CD4-positive, alpha-beta T cell treated with Interleukin-4 for 4 hours (primary cell): ENCODE measurements around the gene CDK9.

ENCODE experiments used
- DNase-seq: peaks from one replicate; pipeline ENCODE4 v3.0.0-alpha.2; 2020

Gene CDK9

GRCh38 chr9:127805620-127806019, 19.8 kb downstream of the CDK9 start:
- DNase-seq = no peak

DNA sequence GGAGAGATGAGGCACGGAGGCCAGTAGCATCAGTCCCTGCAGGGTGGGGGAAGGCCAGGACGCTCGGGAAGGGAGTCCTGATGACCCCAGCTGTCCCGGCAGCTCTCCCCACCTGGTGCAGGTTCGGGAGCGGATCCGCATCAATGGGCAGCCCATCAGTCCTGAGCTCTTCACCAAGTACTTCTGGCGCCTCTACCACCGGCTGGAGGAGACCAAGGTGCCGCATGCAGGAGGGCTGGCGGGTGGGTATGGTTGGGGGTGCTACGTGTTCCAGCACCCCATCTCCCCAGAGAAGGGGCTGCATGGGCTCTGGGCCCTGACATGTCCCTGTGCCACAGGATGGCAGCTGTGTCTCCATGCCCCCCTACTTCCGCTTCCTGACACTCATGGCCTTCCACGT, 21.0 kb downstream of the CDK9 start:
- DNase-seq = no peak

GRCh38 chr9:127808347-127809001, 22.6 kb downstream of the CDK9 start:
- DNase-seq = no peak

DNA sequence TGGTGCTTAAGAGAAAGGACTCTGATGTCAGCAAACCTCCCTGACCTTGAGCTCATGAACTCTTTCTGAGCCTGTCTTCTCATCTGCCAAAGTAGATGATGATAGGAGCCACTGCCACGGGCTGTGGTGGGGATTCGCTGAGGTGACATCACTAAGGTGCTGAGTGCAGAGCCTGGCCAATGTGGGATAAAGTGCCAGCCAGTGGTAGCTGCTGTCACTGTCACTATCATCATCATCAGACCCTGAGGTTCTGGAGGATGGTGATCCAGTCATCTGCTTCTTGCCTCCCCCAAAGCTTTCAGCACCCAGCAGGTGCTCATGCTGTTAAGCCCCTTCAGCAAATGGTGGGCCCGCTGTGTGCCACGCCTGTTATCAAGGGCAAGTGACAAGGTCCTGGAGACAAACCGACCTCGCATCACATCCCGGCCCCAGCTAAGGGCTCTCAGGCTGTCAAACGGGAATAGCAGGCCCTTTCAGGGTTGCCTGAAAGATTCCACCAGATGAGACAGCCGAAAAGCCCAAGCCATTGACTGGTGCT, 23.2 kb downstream of the CDK9 start:
- no peak for DNase-seq

DNA sequence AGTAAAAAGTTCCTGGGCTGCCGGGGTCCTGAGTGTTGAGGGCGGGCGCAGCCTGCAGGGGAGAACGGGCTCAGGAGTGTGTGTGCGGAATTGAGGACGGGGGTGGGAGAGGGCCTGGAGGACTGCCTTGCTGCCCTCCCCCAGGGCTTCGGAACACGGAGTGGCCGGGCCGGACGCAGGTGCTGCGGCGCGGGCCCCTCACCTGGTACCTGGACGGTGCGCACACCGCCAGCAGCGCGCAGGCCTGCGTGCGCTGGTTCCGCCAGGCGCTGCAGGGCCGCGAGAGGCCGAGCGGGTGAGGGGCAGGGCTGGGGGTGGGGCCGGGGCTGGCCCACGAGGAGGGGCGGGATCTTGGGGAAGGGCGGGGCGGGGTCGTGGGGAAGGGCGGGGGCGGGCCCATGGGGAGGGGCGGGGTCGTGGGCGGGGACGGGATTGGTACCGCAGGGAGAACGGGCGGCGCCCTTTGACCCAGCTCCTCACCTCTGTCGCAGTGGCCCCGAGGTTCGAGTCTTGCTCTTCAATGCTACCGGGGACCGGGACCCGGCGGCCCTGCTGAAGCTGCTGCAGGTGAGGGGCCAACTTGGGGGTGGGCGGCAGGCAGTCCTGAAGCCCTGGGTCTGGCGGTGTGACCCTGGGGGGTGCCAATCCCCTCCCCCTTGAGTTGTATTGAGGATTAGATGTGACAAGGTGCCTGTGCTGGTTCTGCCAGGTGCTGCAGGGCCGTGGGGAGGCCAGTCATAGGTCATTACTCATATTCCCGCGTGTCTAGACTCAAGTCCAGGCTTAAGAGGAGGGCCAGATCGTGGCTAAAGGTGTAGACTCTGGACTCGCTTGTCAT, 23.9 kb downstream of the CDK9 start:
- no peak for DNase-seq

DNA sequence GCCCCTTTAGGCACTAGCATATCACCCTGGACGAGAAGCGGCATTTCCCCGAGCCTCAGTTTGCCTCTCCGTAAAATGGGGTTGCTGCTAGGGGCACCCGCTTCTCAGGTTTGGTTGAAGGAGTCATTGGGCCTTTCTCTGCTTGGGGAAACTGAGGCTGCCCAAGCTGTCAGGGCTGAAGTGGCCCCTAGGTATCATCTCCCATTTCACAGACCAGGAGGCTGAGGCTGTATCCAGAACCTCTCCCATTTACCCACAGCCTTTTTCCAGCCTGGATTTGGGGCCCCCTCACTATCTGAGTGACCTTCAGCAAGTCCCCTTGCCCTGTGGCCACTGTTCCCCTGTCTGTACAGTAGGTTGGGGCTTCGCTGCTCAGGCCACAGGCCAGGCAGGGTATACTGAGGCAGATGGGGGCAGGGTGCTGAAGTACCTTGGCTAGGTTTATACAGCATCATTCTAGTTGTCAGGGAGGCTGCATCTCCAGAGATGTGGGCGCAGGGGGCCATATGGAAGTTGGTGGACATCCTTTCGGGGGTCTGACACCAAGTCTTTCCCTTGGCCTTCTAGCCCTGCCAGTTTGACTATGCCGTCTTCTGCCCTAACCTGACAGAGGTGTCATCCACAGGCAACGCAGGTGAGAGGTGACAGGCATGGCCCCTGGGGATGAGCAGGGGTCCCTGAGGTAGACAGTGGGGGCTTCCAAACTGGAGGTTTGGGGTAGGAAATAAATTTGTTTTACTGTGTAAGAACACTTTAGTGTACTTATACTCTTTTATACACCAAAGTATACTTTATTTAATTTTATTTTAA, 24.7 kb downstream of the CDK9 start:
- no peak for DNase-seq

DNA sequence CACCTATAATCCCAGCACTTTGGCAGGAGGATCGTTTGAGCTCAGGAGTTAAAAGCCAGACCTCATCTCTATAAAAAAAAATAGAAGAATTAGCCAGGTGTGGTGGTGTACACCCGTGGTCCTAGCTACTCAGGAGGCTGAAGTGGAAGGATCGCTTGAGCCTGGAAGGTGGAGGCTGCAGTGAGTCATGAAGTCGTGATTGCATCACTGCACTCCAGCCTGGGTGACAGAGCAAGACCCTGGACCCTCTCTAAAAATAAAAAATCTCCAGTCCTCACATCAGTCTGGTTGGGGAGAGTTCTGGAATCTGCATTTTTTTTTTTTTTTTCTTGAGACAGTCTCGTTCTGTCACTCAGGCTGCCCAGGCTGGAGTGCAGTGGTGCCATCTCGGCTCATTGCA, 26.2 kb downstream of the CDK9 start:
- no peak for DNase-seq

DNA sequence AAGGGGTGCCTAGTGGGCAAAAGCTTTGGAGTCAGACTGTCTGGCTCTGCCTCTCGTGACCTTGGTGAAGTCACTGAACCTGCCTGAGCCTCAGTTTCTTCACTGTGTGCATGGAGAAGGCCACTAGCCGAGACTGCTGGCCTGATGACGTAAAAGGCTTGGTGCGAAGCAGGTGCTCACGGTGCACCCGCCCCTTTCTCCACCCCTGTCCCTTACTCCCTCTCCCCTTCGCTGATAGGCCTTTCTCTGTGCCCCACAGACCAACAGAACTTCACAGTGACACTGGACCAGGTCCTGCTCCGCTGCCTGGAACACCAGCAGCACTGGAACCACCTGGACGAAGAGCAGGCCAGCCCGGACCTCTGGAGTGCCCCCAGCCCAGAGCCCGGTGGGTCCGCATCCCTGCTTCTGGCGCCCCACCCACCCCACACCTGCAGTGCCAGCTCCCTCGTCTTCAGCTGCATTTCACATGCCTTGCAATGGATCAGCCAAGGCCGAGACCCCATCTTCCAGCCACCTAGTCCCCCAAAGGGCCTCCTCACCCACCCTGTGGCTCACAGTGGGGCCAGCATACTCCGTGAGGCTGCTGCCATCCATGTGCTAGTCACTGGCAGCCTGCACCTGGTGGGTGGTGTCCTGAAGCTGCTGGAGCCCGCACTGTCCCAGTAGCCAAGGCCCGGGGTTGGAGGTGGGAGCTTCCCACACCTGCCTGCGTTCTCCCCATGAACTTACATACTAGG, 27.3 kb downstream of the CDK9 start:
- DNase-seq = no peak

DNA sequence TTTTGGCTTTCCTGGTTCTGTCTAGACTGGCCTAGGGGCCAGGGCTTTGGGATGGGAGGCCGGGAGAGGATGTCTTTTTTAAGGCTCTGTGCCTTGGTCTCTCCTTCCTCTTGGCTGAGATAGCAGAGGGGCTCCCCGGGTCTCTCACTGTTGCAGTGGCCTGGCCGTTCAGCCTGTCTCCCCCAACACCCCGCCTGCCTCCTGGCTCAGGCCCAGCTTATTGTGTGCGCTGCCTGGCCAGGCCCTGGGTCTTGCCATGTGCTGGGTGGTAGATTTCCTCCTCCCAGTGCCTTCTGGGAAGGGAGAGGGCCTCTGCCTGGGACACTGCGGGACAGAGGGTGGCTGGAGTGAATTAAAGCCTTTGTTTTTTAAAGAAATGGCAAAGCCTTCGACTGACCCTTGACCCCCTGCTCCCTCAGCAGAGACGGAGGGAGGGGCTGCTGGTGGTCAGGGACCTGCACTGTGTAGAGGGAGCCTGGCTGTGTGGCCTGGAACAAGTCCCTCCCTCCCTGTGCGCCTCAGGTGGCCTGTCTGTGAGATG, 27.9 kb downstream of the CDK9 start:
- no peak for DNase-seq

GRCh38 chr9:127814619-127815511, 29.0 kb downstream of the CDK9 start:
- no peak for DNase-seq

- DNase-seq = no peak
These were observed 29.9 kb downstream of the CDK9 start for GRCh38 chr9:127815512-127816361.

DNA sequence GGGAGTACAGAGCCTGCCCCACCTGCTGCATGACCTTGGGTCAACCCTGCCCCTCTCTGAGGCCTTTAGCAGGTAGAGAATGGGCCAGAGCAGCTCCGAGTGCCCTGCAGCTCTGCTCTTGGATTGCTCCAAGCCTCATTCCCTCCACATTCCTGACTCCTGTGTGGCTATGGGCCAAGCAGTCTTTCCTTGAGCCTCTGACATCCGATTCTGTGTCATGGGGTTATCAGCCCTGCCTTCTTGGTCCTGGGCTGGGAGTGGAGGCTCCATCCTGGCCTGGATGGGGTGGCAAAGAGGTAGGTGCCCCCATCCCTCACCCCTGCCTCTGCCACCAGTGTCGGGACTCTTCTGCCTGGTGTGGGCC, 30.5 kb downstream of the CDK9 start:
- DNase-seq = no peak

DNA sequence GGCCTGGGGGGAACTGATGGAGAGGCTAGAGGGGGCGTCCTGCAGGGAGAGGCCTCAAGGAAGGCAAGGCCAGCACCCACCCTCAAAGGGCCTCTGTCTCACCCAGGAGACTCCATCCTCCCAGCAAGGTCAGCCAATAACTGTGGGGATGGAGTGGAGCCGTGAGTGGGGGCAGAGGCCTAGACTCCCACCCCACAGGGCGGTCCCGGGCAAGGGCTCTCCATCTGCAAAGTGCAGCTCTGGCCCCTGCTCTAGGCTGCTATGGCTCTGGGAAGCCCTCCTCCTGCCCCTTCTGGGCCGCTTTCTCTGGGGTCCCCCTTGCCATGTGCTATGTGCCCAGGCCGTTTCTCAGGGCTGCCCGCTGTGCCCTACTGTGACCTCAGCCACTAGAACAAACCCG, 30.9 kb downstream of the CDK9 start:
- DNase-seq = no peak

- no peak for DNase-seq
These were observed 32.1 kb downstream of the CDK9 start for GRCh38 chr9:127817881-127818434.

DNA sequence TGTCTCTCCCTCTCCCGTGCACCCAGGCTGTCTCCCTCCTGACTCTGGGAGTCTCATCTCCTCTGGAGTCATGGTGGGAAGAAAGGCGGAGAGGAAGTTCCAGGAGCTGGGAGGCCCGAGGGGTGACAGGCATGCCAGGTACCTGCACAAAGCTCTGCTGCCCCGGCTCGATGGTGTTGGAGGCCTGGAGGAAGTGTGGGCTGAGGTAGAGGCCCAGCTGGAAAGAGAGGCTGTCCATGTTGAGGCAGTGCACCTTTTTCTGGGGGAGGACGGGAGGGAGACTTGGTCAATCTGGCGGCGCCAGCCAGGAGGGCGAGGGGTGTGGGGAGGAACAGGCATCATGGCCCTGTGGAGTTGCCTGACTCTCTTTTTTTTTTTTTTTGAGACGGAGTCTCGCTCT, 32.7 kb downstream of the CDK9 start:
- DNase-seq = no peak

GRCh38 chr9:127822108-127822507, 36.3 kb downstream of the CDK9 start:
- no peak for DNase-seq

DNA sequence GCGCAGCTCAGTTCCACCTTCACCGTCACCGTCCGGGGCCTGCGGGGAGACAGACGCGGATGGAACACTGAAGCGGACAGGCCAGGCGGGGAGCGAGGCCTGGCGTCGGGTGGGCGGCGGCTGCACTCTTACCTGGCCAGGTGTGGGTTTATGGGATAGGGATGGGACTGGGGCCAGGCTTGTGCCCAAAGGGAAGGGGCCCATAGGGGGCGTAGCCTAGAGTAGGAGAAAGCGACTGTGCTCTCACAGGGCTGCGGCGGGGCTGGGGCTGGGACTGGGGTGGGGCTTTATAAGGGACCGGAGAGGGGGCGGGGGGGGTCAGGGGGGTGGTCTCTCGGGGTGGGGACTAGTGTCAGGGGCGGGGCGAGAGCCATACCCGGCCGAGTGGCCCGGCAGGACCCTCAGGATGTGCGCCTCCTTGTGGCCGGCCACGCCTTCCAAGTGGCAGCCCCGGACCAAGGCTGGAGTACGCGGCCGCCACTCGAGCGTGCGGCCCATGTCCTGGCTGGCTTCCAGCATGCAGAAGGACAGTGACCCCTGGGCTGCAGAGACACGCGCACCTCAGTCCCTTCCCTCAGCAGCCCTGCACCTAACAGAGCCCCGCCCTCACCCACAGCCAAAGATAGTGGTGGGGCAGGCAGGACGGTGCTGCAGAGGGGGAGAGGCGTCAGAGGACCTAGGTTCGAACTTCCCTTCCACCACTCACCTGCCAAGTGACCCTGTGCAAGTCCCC, 39.7 kb downstream of the CDK9 start:
- DNase-seq = no peak

DNA sequence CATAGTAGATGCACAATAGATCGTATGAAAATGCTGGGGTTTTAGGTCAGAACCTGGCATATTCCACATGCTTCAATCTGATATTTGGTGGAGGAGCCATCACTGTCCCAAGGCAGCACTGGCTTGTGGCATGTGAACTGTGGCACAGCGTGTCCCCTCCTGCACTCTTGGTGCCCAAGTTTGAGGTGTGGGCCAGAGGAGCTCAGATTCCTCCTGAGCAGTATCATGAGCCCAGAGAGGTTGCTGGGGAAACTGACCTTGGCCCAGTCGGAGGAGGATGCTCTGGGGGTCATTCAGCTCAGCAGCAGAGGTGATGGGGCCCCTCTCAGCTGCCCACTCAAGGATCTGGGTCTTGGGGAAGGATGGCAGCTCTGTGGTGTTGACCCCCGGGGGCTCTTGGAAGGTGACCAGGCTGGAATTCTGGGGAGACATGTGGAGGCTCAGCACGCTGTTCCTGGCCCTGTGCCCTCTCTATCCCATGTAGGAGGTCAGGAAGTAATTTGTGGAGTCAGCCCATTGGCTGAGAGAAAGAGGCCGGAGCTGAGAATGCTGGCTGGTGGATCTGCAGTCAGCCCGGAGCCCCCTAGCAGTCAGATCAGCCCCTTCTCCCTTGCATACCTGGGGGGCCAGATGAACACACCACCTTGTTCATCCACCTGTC, 40.5 kb downstream of the CDK9 start:
- no peak for DNase-seq
